T-cell (primary cell): Measurements from ENCODE around the gene PDGFC. TPM values are rescaled to one million over a fixed set of nuclear protein-coding genes. Genes with fewer than 3 reads are reported as not detected.

Experiments used
- ATAC-seq, 4 experiments: fragments of 200-7000 bp in 3 of 4; fragments of 150-1000 bp in 1 of 4; cut with Tn5 transposase; replicated peaks in 1 of 4; 1 replicate in 3 of 4; 2 replicates in 1 of 4; pipeline ENCODE4 v1.10.0; 2021; ENCODE audit warnings: moderate library complexity in 3 of 4, mild to moderate bottlenecking in 2 of 4, moderate number of reproducible peaks in 1 of 4
- CTCF ChIA-PET, 2 donors: fragments of 300-600 bp; sonication (Branson Sonifier 250); formaldehyde crosslinking; loops; one replicate each; lab custom pipeline; 2022; ENCODE audit warnings: antibody characterized with exemption in 2 of 2; lab: Charles Lee
- POLR2A ChIA-PET, 2 donors: fragments of 300-600 bp; sonication (Branson Sonifier 250); formaldehyde crosslinking; loops; one replicate each; lab custom pipeline; 2022; ENCODE audit warnings: antibody characterized with exemption in 2 of 2; lab: Charles Lee
- DNase-seq, 35 experiments: peaks; one replicate each; pipeline versions ENCODE4 v3.0.0 to v3.0.0-alpha.2; 2013 to 2023
- H3K27ac ChIP-seq: one replicate; pipeline ENCODE4 v1.5.1; 2013; ENCODE audit warnings: low read length
- H3K27me3 ChIP-seq, 2 experiments: replicated peaks in 1 of 2; 1 replicate in 1 of 2; 2 replicates in 1 of 2; pipeline versions ENCODE4 v1.6.1 to v1.7.0; 2013; ENCODE audit warnings: low read length in 1 of 2, mixed read lengths in 1 of 2; ENCODE audit not compliant: control insufficient read depth in 2 of 2, insufficient read depth in 2 of 2; ENCODE audit errors: extremely low read depth in 1 of 2
- H3K36me3 ChIP-seq, 2 donors: 1 replicate in 1 of 2; 2 replicates in 1 of 2; pipeline versions ENCODE4 v1.6.1 to v1.7.0; 2013; ENCODE audit warnings: low read length in 1 of 2; ENCODE audit not compliant: control insufficient read depth in 2 of 2, insufficient read depth in 1 of 2; ENCODE audit errors: extremely low read depth in 1 of 2
- H3K4me1 ChIP-seq, 2 experiments: 1 replicate in 1 of 2; 2 replicates in 1 of 2; pipeline versions ENCODE4 v1.6.1 to v1.7.0; 2013; ENCODE audit warnings: low read length in 2 of 2, mixed read lengths in 1 of 2; ENCODE audit not compliant: insufficient read depth in 2 of 2, control insufficient read depth in 1 of 2; ENCODE audit errors: extremely low read depth in 1 of 2
- H3K4me3 ChIP-seq, 2 donors: 1 replicate in 1 of 2; 2 replicates in 1 of 2; pipeline versions ENCODE4 v1.5.1 to v1.7.0; 2013; ENCODE audit warnings: mild to moderate bottlenecking in 2 of 2, low read length in 1 of 2, moderate library complexity in 1 of 2; ENCODE audit not compliant: control insufficient read depth in 1 of 2; ENCODE audit errors: extremely low read depth in 1 of 2
- H3K9me3 ChIP-seq: 2 replicates; pipeline ENCODE4 v1.7.0; 2013
- H3K27ac Mint-ChIP-seq, 2 donors: one replicate each; pipeline ENCODE4 v1.8.0; 2020 to 2021; ENCODE audit warnings: mild to moderate bottlenecking in 2 of 2, mixed read lengths in 2 of 2
- H3K27me3 Mint-ChIP-seq, 2 donors: one replicate each; pipeline ENCODE4 v1.8.0; 2021 to 2022; ENCODE audit warnings: mixed read lengths in 2 of 2
- H3K36me3 Mint-ChIP-seq: one replicate; pipeline ENCODE4 v1.8.0; 2021; ENCODE audit warnings: mixed read lengths
- H3K4me1 Mint-ChIP-seq, 3 donors: one replicate each; pipeline ENCODE4 v1.8.0; 2020 to 2022; ENCODE audit warnings: mixed read lengths in 3 of 3, mild to moderate bottlenecking in 1 of 3
- H3K4me3 Mint-ChIP-seq, 3 donors: one replicate each; pipeline ENCODE4 v1.8.0; 2020 to 2022; ENCODE audit warnings: mild to moderate bottlenecking in 3 of 3, mixed read lengths in 3 of 3, moderate library complexity in 3 of 3
- H3K9me3 Mint-ChIP-seq, 3 donors: one replicate each; pipeline ENCODE4 v1.8.0; 2020 to 2022; ENCODE audit warnings: mixed read lengths in 3 of 3
- WGBS: methylation state at CpG from one replicate; pipeline ENCODE4 v1.1.5; 2013; ENCODE audit warnings: missing lambda C conversion rate; ENCODE audit not compliant: insufficient coverage; 5-methylcytosine and 5-hydroxymethylcytosine counted together
- total RNA-seq, 35 experiments: library from RNA in 6 of 35; stranded (reverse) in 6 of 35; fragments of 120-200 nt in 1 of 35; gene quantifications; one replicate each; pipeline versions ENCODE4 v1.2.1 to v1.2.4 and lab custom pipeline; 2013 to 2026

PDGFC gene
- total RNA-seq, 5 donors from 2014 or later (not counting 1 experiment from before 2014, with no cell fraction given): 0.12 to 1.5 (median 0.47) TPM

GRCh38 chr4:156942991-156943390, 28.6 kb downstream of the PDGFC start:
- WGBS: 80% methylated on average over 1 of the region's 4 CpGs
- no peaks in the 10 kb centered on the region for H3K27me3 ChIP-seq
- H3K4me1 ChIP-seq: no peaks in the 10 kb centered on the region
- H3K27ac ChIP-seq: no peak overlapping the region
- no peaks in the 10 kb centered on the region for H3K9me3 ChIP-seq
- no peak overlapping the region for H3K27ac Mint-ChIP-seq
- H3K27me3 Mint-ChIP-seq: no peaks in the 10 kb centered on the region
- no peaks in the 10 kb centered on the region for H3K4me1 Mint-ChIP-seq
- H3K9me3 Mint-ChIP-seq: peaks cover 0 to 5% (median 3%) of the 10 kb centered on the region in 3 donors
- ATAC-seq: no peak
- H3K4me3 Mint-ChIP-seq: no peak overlapping the region
- H3K36me3 Mint-ChIP-seq: no peaks in the 10 kb centered on the region
- no peak overlapping the region for H3K4me3 ChIP-seq
- ChIA-PET POLR2A (no interaction called here), CTCF (no interaction called here)
- H3K36me3 ChIP-seq: no peaks in the 10 kb centered on the region
- no peak for DNase-seq

GRCh38 chr4:156941940-156942548, 29.6 kb downstream of the PDGFC start:
- no peaks in the 10 kb centered on the region for H3K36me3 Mint-ChIP-seq
- WGBS: 100% methylated on average over 2 of the region's 7 CpGs
- H3K4me3 ChIP-seq: no peak overlapping the region

GRCh38 chr4:156939801-156940200, 31.8 kb downstream of the PDGFC start:
- Mint-ChIP-seq H3K9me3 (peaks cover 3 to 10% (median 5%) of the 10 kb centered on the region in 3 donors), H3K27me3 (no peaks in the 10 kb centered on the region), H3K36me3 (no peaks in the 10 kb centered on the region), H3K4me1 (no peaks in the 10 kb centered on the region), H3K27ac (no peak overlapping the region), H3K4me3 (no peak overlapping the region)
- Histone ChIP-seq H3K4me3 (no peak overlapping the region), H3K36me3 (no peaks in the 10 kb centered on the region), H3K4me1 (no peaks in the 10 kb centered on the region), H3K27ac (no peak overlapping the region), H3K9me3 (no peaks in the 10 kb centered on the region), H3K27me3 (no peaks in the 10 kb centered on the region)
- ATAC-seq: no peak
- ChIA-PET POLR2A (no interaction called here), CTCF (no interaction called here)
- WGBS: no CpG with 5 or more reads among the region's 2 CpGs
- no peak for DNase-seq

More at GRCh38 chr4:156941940-156942548, 29.6 kb downstream of the PDGFC start:
- Mint-ChIP-seq H3K27me3 (no peaks in the 10 kb centered on the region), H3K27ac (no peak overlapping the region), H3K9me3 (peaks cover 0 to 5% (median 3%) of the 10 kb centered on the region in 3 donors), H3K4me1 (no peaks in the 10 kb centered on the region), H3K4me3 (no peak overlapping the region)
- H3K27ac ChIP-seq: no peak overlapping the region
- H3K27me3 ChIP-seq: no peaks in the 10 kb centered on the region
- ChIA-PET POLR2A (no interaction called here), CTCF (no interaction called here)
- no peaks in the 10 kb centered on the region for H3K4me1 ChIP-seq
- DNase-seq: no peak
- no peak for ATAC-seq
- H3K36me3 ChIP-seq: no peaks in the 10 kb centered on the region
- H3K9me3 ChIP-seq: no peaks in the 10 kb centered on the region

GRCh38 chr4:156939139-156939538, 32.5 kb downstream of the PDGFC start:
- H3K9me3 Mint-ChIP-seq: peaks cover 0 to 6% (median 5%) of the 10 kb centered on the region in 3 donors
- no peak overlapping the region for H3K27ac Mint-ChIP-seq
- CTCF ChIA-PET: no interaction called here
- H3K36me3 Mint-ChIP-seq: no peaks in the 10 kb centered on the region
- no peaks in the 10 kb centered on the region for H3K27me3 ChIP-seq
- WGBS: 80% methylated on average over 1 of the region's 3 CpGs
- H3K9me3 ChIP-seq: no peaks in the 10 kb centered on the region
- H3K27me3 Mint-ChIP-seq: no peaks in the 10 kb centered on the region
- H3K4me3 Mint-ChIP-seq: no peak overlapping the region
- H3K4me1 ChIP-seq: no peaks in the 10 kb centered on the region
- H3K27ac ChIP-seq: no peak overlapping the region
- no peak overlapping the region for H3K4me3 ChIP-seq
- no peaks in the 10 kb centered on the region for H3K4me1 Mint-ChIP-seq
- POLR2A ChIA-PET: no interaction called here
- no peaks in the 10 kb centered on the region for H3K36me3 ChIP-seq
- DNase-seq (no peak), ATAC-seq (no peak)

GRCh38 chr4:156934259-156934635, 37.4 kb downstream of the PDGFC start:
- H3K27ac Mint-ChIP-seq: no peak overlapping the region
- H3K4me1 Mint-ChIP-seq: no peaks in the 10 kb centered on the region
- Histone ChIP-seq H3K4me1 (no peaks in the 10 kb centered on the region), H3K4me3 (no peak overlapping the region), H3K27ac (no peak overlapping the region), H3K36me3 (no peaks in the 10 kb centered on the region), H3K27me3 (no peaks in the 10 kb centered on the region), H3K9me3 (no peaks in the 10 kb centered on the region)
- ChIA-PET CTCF (no interaction called here), POLR2A (no interaction called here)
- H3K9me3 Mint-ChIP-seq: peaks cover 4 to 14% (median 6%) of the 10 kb centered on the region in 3 donors
- no peaks in the 10 kb centered on the region for H3K36me3 Mint-ChIP-seq
- no peak for ATAC-seq
- no peaks in the 10 kb centered on the region for H3K27me3 Mint-ChIP-seq
- no CpG with 5 or more reads among the region's 2 CpGs for WGBS
- DNase-seq: no peak
- no peak overlapping the region for H3K4me3 Mint-ChIP-seq

GRCh38 chr4:156933633-156934258, 37.9 kb downstream of the PDGFC start:
- WGBS: no CpG with 5 or more reads among the region's 5 CpGs
- H3K27me3 ChIP-seq: no peaks in the 10 kb centered on the region
- Mint-ChIP-seq H3K36me3 (no peaks in the 10 kb centered on the region), H3K27ac (no peak overlapping the region), H3K4me3 (no peak overlapping the region), H3K9me3 (peaks cover 4 to 14% (median 6%) of the 10 kb centered on the region in 3 donors), H3K27me3 (no peaks in the 10 kb centered on the region), H3K4me1 (no peaks in the 10 kb centered on the region)
- POLR2A ChIA-PET: no interaction called here
- DNase-seq (no peak), ATAC-seq (no peak)
- no peak overlapping the region for H3K4me3 ChIP-seq
- H3K9me3 ChIP-seq: no peaks in the 10 kb centered on the region
- H3K36me3 ChIP-seq: no peaks in the 10 kb centered on the region
- CTCF ChIA-PET: no interaction called here
- no peak overlapping the region for H3K27ac ChIP-seq
- no peaks in the 10 kb centered on the region for H3K4me1 ChIP-seq
